Ovary (tissue), 3 donors: ENCODE data around the gene NCOA1.

ENCODE experiments used
- EP300 ChIP-seq: sonication (generic); formaldehyde crosslinking; IDR thresholded peaks from one replicate; pipeline ENCODE4 v1.6.1; 2017; ENCODE audit warnings: antibody characterized with exemption
- POLR2A ChIP-seq: fragments of 450-650 bp; IDR thresholded peaks from one replicate; pipeline ENCODE4 v1.6.1; 2017; ENCODE audit warnings: antibody characterized with exemption, mild to moderate bottlenecking, moderate library complexity
- TF ChIP-seq, protein P1 (sequence below), 3 donors: fragments of 450-650 bp in 2 of 3; fragments of 200-600 bp in 1 of 3; IDR thresholded peaks; one replicate each; pipeline versions ENCODE4 v1.5.1 to v1.8.0; 2016 to 2022; ENCODE audit warnings: antibody characterized with exemption in 3 of 3, mild to moderate bottlenecking in 1 of 3
- donor health status: DM: no; HTN: no; CAD: no.

DNA sequence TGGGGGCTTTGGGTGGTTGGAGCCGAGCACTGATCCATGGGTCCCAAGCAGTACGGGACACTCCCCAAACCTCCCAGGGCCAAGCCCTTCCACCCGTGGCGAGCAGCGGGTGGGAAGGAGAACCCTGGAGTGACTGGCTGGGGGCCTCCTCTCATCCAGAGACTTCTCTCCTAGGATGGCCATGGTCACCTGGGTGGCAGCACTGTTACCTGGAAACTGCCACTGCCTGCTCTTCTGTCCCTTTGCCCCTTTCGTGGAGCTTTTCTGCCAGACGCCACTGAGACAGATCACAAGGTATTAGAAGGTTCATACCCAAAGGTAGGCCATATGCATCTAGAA is 329.1 kb downstream of the NCOA1 start:
- TF ChIP-seq, protein P1, sequence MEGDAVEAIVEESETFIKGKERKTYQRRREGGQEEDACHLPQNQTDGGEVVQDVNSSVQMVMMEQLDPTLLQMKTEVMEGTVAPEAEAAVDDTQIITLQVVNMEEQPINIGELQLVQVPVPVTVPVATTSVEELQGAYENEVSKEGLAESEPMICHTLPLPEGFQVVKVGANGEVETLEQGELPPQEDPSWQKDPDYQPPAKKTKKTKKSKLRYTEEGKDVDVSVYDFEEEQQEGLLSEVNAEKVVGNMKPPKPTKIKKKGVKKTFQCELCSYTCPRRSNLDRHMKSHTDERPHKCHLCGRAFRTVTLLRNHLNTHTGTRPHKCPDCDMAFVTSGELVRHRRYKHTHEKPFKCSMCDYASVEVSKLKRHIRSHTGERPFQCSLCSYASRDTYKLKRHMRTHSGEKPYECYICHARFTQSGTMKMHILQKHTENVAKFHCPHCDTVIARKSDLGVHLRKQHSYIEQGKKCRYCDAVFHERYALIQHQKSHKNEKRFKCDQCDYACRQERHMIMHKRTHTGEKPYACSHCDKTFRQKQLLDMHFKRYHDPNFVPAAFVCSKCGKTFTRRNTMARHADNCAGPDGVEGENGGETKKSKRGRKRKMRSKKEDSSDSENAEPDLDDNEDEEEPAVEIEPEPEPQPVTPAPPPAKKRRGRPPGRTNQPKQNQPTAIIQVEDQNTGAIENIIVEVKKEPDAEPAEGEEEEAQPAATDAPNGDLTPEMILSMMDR (IDR thresholded peaks at IDR 0.05), result no peak
- TF ChIP-seq POLR2A, result no peak
- TF ChIP-seq EP300, result no peak
